Stimulated activated CD8-positive, alpha-beta memory T cell treated with anti-CD3 and anti-CD28 coated beads, Interleukin-7, amount 100 ng/mL, for 1 hour (primary cell): ENCODE measurements around the gene LIG3.
"Not testable (repeated sequence)": the region's sequence is repeated elsewhere in the genome, so short reads cannot be mapped to it uniquely, and the experiment has no call there.

Source experiments
- DNase-seq, 2 donors: peaks; one replicate each; pipeline ENCODE4 v3.0.0-alpha.2; 2020; ENCODE audit warnings: low read depth in 2 of 2

The LIG3 gene

DNA sequence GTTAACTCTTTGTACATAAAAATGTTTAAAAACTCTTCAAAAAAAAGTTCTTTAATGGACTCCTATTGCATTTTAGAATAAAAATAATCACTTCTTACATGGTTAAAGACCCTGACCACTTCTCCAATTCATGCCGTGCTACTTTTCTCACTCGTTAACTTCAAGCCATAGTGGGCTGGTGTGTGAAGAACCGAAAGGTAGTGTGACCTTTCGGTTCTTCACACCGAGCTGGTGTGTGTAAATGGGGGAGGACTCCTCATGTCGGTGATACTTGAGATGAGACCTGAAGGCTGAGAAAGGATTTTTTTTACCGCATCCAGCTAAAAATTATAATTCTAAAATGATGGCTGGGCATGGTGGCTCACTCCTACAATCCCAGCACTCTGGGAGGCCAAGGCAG is 61.1 kb downstream of the LIG3 start:
- DNase-seq = no peak

DNA sequence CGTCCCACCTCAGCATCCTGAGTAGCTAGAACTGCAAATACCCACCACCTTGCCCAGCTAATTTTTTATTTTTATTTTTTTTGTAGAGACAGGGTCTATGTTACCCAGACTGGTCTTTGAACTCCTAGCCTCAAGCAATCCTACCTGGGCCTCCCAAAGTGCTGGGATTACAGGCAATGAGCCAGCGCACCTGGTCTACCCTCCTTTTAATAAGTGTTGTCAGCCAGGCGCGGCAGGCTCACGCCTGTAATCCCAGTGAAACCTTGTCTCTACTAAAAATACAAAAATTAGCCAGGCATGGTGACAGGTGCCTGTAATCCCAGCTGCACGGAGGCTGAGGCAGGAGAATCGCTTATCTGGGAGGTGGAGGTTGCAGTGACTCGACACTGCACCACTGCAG is 63.9 kb downstream of the LIG3 start:
- DNase-seq = no peak

DNA sequence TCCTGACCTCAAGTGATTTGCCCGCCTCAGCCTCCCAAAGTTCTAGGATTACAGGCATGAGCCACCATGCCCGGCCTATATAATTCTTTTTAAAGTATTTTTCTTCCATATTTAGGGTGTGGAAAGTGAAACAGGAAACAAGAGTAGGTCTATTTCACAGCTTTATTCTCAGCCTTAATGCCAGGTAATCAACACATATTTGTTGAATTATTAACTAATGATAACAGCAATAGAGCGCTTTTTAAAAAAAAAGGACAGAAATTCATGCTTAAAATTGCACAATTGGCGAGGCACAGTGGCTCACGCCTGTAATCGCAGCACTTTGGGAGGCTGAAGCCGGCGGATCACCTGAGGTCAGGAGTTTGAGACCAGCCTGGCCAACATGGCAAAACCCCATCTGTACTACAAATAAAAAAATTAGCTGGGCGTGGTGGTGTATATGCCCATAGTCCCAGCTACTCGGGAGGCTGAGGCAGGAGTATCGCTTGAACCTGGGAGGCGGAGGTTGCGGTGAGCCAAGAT is 65.2 kb downstream of the LIG3 start:
- DNase-seq = not testable (repeated sequence)

DNA sequence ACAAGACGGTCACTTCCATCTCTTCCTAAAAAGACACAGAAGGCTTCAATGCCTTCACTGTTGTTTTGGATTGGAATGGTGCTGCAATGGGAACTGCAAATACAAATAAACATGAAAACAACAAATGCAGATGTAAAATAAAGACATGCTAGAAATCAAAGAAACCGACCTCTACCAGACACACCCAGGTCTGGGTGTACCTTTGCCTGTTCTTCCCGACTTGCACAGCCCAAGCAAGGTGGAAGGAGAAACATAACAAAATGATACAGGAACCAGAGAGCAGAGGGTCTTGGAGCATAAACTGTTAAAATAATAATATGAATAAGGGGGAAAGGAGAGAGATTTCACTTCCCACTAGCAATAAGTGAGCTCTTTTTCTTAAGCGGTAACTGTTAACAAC is 65.9 kb downstream of the LIG3 start:
- DNase-seq = no peak

DNA sequence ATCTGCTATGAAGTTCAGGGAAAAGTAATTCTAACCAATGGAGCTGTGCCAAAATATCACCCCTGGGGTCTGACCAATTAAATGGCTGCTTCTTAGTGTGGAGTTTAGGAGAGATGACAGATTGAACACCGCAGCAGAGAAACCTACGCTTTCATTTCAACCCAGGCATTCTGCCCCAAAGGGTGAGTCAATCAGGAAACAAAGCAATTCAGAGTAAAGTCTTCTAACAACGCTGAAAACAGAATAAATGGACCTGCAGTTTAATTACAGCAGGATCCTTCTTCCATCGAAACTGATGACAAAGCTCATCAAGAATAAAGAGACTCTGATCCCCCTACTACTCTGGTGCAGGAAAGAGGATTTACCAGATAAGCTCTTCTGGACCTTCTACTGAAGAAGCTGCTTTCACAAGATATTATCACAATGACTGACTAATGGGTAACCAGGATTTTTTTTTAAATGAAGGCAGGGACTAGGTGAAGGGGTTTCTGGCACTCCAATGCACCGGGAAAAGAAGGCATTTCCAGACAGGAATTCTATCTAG is 66.5 kb downstream of the LIG3 start:
- DNase-seq = no peak

DNA sequence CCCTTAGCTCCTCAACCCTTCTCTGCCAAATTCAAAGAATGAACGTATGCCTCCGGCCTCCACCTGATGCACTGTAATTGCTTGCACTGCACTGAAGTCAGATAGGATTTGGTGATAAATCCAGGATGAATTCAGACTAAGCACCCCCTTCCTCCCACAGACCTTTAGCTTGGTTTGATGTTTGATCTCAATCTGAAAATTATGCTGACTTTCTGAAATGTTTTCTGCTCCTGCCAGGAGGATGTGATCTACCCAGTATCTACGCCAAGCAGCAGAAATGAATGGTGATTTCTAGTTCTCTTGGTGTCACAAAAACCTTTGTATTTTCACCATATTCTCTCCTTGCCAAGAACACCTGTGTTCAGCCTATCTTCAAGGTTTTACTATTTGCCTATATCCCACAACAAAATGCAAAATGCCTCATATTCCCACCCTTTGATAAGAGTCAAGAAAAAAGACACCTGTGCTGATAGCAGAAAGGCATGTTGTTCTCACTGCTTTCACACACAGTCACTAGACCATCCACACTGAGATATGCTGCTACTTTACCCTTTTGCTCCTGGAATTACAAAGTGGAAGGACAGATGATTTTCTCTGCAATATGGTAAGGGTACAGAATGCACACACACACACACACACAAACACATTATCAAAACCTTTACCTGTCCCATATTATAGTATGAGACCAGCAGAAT is 68.5 kb downstream of the LIG3 start:
- no peak for DNase-seq

DNA sequence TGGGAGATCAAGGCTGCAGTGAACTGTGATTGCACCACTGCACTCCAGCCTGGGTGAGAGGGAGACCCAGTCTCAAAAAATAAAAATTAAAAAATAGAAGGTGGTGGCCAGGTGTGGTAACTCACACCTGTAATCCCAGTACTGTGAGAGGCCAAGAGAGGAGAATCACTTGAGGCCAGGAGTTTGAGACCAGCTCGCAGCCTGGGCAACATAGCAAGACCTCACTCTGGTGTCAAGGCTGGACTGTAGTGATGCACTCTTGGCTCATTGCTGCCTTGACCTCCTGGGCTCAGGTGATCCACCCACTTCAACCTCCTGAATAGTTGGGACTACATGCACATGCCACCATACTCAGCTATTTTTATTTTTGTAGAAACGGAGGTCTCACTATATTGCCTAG is 69.9 kb downstream of the LIG3 start:
- DNase-seq = no peak

DNA sequence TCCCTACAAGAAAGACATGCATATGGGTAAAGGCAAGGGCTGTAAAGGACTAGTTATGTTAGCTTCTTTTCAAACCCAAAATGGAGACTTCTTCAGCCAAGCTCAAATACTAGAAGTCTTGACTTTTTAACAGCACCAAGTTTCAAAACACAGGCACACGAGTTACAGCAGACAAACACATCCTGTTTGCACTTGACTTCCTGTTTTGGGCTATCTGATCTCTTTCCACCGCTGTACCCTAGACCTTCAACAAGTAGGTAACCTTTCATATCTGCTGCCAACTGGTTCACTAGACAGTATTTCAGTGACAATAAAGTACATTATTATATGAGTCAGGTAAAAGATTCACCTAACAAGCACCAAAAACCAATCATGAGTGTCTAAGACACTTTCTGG is 70.9 kb downstream of the LIG3 start:
- DNase-seq = no peak

DNA sequence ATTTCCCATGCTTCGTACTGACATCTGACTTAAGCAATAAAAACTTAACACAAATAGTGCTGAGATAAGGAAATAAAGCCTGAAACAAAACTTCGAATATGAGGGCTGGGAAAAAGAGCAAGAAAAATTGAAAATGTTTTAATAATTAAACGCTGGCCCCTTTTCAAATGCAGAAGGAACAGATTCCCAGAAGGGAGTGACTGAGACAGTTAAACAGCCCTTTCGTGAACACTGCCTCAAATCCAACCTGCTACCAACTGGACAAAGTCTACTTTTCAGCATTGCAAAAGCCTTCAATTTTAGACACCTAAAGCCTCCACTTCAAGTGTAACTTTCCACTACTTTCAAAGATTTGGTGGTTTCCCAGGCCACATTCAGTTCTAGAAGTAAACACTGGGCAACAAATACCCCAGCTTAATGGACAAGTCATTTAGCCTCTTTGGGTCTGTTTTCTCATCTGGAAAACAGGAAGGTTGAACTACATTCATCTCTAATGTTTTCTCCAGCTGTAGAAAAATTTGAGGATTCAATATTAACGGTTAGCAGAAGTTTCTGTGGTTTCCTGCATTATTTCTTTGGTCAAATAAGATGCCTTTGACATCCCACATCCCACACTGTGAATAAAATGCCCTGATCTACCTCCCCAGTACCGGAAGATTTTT is 71.4 kb downstream of the LIG3 start:
- no peak for DNase-seq

DNA sequence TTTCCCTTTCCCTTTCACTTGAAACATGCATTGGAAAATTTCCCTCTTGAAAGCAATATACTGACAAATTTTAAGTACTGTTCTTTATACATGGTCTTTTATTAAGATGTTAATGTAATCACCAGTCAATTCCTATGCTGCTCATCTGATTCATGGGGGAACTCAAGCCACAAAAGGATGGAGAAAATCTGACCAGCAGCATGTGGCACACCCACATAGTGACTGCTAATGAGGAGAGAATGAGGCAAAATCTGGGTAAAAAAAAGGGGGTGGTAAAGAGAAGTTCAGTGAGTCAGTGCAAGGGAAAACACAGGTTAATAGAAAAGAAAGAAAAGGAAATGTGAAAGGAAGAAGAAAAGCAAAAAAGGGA is 71.9 kb downstream of the LIG3 start:
- no peak for DNase-seq

DNA sequence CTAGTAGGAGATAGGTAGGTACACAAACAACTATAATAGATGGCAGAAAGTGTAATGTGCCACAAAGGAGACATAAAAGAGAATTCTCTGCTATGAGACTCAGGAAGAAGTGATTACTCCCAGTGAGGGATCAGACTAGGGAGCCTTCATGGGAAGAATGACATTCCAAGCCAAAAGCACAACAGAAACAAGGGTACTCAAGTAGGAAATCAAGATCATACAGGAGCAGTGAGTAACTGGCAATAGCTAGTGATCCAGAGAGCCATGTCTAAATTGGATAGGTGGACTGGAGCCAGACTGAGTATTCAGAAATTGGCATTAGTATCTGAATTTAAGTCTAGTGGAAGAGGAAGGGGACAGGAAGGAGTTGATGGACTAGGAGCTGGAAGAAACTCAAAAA is 72.5 kb downstream of the LIG3 start:
- no peak for DNase-seq

DNA sequence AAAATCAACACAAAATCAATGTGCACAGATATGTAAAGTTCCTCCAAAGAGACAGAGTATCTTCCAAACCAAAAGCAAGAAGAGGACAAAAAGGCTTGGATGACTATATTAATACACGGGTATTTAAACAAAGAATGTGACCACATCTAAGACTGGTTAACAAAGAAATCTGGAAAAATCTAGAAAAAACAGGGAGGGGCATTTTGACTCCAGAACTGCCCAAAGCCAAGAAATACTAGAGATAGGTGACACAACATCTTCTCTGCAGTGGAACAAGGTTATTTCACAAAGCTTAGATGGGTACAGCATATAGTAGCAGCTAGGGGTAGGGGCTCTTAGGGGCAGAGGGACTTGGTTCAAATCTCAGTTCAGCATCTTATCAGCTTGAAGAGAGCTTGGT is 72.9 kb downstream of the LIG3 start:
- DNase-seq = no peak

DNA sequence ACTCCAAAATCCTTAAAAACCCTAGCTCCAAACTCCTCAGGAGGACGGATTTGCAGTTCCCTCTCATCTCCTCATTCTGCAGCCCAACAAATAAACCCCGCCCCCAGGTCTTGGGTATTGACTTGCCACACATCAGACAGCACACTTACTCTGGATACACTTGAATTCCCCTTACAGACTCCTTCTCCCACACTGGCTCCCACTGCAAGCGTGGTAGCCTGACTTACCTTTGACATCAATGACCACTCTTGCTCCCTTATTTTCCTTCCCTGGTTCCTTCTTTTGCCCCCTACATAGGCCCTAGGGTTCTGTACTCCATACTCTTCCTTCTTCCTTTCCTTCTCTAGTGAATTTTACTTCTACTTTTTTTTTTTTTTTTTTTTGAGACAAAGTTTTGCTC is 75.7 kb downstream of the LIG3 start:
- no peak for DNase-seq

DNA sequence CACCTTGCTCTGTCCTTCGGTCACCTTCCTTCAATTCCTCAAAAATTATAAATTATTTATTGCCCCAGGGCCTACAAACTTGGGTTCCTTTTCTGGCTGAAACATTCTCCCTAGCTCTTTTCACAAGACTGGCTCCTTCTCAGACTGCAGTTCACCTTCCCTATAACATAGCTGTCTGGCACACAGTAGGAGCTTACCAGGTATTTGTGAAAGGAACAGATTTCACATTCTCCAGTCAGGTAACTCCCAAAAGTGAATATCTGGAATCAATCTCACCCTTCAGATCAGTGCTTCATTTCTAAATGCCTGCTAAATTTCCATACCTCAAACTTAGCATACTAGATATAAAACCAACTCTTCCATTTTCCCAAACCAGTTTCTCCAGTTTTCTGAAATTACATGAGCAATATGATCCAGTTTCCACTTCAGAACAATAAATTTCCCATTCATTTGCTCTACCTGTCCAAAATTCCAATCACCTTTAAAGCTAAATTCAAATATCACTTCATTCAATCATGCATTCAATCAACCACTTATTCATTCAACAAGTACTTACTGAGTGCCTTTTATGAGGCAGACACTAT is 77.1 kb downstream of the LIG3 start:
- no peak for DNase-seq
